NCI-H82 (cell line): ENCODE measurements around the gene IL23R.
A peak's percentile ranks its signal among the peaks of the same experiment; 100 is the strongest.
"Not testable (repeated sequence)": the region's sequence is repeated elsewhere in the genome, so short reads cannot be mapped to it uniquely, and the experiment has no call there.

Experiments used
- DNase-seq: peaks from one replicate; lab custom pipeline; 2025; lab: John Stamatoyannopoulos, UW

Gene IL23R

DNA sequence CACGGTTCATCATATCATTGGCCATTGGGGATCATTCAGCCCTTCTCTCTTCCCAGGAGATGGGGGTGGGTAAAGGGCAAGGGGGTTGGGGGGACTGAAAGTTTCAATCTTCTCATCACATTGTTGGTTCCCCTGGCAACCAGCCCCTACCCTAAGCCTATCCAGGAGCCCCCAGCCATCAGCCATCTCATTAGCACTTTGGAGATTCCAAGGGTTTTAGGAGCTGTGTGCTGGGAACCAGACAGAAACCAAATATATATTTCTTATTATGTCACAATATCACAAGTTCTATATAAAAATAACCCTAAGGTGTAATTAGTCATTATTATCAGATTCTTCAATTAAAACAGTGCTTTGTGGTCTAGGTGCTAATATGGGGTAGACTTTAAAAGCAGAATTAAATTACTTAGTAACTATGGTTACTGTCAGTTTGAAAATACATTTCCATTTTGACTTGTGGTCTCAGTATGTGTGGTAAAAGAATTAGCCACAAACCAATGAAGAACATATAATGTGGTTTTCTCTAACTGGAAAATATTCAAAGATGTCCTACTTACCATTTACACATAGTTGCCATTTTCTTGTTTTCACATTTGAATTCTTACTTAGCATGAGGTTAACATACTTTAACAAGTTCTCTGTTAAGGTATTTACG is 28.1 kb downstream of the IL23R start:
- DNase-seq = no peak

GRCh38 chr1:67200755-67201154 is 34.5 kb downstream of the IL23R start:
- DNase-seq = no peak

GRCh38 chr1:67201891-67202290 is 35.6 kb downstream of the IL23R start:
- DNase-seq = no peak

DNA sequence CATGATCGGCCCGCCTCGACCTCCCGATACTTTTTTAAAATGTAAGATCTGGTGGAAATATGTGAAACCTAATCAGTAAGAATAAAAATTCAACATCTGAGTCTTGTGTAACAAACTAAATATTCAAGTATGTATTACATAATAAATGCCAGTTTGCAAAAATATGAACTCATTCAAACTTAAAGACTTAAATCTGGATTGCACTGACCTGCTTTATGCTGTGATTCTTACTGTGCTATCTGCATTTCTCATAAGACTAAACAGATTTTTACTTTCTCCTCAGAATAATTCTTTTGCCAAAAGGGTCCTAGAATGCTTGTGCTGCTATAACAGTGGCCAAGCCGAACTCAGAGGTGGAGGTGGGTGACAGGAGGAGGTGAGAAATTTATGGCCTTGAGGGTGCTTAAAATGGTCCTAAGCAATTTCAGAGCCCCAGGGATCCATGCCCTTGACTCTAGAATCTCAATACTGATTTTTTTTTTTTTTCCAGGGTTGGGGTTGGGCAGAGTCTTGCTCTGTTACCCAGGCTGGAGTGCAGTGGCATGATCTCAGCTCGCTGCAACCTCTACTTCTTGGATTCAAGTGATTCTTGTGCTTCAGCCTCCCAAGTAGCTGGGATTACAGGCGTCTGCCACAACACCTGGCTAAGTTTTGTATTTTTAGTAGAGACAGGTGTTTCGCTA is 38.2 kb downstream of the IL23R start:
- DNase-seq = no peak

DNA sequence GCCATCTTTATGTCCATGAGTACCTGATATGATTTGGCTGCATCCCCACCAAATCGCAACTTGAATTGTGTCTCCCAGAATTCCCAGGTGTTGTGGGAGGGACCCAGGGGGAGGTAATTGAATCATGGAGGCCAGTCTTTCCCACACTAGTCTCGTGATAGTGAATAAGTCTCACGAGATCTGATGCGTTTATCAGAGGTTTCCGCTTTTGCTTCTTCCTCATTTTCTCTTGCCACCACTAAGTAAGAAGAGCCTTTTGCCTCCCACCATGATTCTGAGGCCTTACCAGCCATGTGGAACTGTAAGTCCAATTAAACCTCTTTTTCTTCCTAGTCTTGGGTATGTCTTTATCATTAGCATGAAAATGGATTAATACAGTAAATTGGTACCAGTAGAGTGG is 41.1 kb downstream of the IL23R start:
- DNase-seq = not testable (repeated sequence)

DNA sequence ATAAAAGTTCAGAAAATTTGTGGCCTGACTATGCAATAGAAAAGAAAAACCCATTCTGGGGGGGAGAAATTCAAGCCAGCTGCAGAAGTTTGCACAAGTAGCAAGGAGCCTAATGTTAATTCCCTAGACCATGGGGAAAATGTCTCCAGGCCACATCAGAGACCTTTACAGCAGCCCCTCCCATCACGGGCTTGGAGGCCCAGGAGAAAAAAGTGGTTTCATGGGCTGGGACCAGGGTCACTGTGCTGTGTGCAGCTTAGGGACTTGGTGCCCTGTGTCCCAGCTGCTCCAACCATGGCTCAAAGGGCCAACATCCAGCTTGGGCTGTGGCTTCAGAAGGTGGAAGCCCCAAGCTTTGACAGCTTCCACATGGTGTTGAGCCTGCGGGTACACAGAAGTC is 42.0 kb downstream of the IL23R start:
- no peak for DNase-seq

- DNase-seq = peak; percentile 7
Observed at GRCh38 chr1:67209521-67209920, 43.3 kb downstream of the IL23R start.

DNA sequence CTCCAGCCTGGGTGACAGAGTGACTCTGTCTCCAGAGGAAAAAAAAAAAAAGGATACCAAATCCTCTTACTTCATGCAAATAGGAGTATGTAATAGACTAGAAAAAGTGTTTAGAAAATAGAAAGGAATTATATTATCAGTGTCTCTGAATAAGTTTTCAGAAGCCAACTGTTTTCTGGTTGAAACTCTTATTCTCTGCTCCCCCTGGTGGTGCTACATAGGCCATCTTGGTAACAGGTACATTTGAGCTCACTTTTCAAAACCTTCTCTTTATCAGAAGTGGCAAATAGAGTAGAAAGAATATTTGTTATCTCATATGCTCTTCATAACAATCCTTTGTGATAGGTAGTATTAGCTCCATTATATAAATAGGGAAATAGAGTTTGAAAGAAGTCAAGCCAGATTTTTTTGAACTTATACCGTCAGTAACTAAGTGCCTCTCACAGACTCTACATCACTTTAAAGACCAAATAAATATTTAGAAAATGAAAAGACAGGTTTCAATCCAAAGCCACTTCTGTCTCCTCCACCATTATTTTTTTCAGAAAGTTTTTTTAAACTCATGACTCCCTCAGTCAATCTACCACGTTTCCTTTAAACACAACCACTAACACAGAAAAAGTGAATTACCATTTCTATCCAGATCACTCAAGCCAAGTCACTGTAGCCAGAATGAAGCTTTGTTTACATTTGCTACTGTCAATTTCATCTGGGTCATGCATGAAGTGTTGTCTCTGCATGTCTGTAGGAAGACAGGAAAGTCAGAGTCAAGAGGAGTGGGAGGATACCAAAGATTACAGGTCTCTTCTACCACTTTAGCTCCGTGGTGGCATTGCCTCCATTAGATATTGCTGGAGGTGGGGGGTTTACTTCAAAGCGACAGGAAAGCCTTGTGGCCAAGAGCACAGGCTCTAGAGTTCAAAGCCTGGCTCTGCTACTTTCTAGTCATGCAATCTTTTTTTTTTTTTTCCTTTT is 45.6 kb downstream of the IL23R start:
- peak; percentile 64 for DNase-seq

DNA sequence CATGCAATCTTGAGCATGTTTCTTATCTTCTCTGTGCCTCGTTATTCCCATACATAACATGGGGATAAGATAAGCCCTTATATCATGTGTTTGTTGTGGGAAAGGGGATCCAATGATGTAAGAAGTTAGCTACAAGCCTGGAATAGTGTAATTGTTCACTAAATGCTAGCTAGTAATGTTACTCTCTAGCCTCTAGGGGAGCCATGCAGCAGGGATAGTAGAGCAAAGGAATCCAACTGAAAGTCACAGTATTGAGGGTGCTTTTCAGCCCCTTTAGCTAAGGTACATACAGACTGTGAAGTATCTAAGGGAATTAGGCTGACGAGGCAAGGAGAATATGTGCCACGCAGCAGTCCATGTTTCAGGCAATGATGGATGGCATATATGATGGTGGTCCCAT is 46.9 kb downstream of the IL23R start:
- peak; percentile 71 for DNase-seq

- DNase-seq = no peak
Observed at GRCh38 chr1:67213948-67214347, 47.7 kb downstream of the IL23R start.

DNA sequence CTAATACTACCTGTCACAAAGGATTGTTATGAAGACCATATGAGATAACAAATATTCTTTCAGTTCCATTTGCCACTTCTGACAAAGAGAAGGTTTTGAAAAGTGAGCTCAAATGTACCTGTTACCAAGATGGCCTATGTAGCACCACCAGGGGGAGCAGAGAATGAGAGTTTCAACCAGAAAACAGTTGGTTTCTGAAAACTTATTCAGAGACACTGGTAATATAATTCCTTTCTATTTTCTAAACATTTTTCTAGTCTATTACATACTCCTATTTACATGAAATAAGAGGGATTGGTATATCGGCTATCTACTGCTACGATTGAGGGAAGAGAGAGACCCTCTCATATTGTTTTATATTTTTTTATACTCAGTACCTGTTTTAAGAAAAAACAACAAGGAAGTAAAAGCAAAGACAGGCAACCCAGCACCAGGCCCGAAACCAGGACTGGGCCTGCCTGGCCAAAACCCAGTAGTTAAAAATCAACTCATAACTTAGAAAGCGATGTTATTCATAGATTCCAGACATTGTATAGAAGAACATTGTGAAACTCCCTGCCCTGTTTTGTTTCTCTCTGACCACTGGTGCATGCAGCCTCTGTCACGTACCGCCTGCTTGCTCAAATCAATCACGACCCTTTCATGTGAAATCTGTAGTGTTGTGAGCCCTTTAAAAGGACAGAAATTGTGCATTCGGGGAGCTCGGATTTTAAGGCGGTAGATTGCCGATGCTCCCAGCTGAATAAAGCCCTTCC is 48.3 kb downstream of the IL23R start:
- DNase-seq = peak; percentile 39

- DNase-seq = no peak
Observed at GRCh38 chr1:67216401-67216800, 50.1 kb downstream of the IL23R start.

- no peak for DNase-seq
Observed at GRCh38 chr1:67217417-67217816, 51.2 kb downstream of the IL23R start.

- DNase-seq = no peak
Observed at GRCh38 chr1:67217938-67218337, 51.7 kb downstream of the IL23R start.

GRCh38 chr1:67224856-67225255 is 58.6 kb downstream of the IL23R start:
- DNase-seq = no peak

GRCh38 chr1:67226688-67227087 is 60.4 kb downstream of the IL23R start:
- DNase-seq = no peak

- no peak for DNase-seq
Observed at GRCh38 chr1:67227196-67227595, 60.9 kb downstream of the IL23R start.

GRCh38 chr1:67228791-67229190 is 62.5 kb downstream of the IL23R start:
- DNase-seq = no peak

- DNase-seq = no peak
Observed at GRCh38 chr1:67230539-67230938, 64.3 kb downstream of the IL23R start.

GRCh38 chr1:67236277-67236676 is 70.0 kb downstream of the IL23R start:
- no peak for DNase-seq

DNA sequence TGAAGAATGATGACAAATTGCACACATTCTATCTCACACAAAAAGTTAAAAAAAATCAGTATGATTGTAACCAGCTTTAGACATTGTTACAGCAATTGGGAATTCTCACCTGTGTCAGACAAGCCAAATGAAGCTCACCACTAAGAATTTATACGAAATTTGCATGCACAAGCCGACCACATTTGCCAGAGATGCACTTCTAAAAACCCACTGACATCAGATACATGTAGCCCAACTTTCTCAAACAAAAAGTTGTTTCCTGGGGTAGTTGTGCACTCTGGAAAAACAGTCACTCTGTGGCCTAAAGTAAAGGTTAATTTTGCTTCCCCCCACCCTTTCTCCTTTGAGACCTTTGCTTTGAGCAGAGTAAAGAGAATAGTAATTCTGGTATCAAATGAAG is 73.5 kb downstream of the IL23R start:
- no peak for DNase-seq

- no peak for DNase-seq
Observed at GRCh38 chr1:67241200-67241746, 75.0 kb downstream of the IL23R start.
